DMS153 treated with DMSO at 0.1 percent for 48 hours (cell line): ENCODE measurements around the gene MED8.
"Not testable (repeated sequence)": the region's sequence is repeated elsewhere in the genome, so short reads cannot be mapped to it uniquely, and the experiment has no call there.

Experiments used
- DNase-seq: peaks from one replicate; lab custom pipeline; 2025; ENCODE audit not compliant: unreplicated experiment; lab: John Stamatoyannopoulos, UW

The MED8 gene

DNA sequence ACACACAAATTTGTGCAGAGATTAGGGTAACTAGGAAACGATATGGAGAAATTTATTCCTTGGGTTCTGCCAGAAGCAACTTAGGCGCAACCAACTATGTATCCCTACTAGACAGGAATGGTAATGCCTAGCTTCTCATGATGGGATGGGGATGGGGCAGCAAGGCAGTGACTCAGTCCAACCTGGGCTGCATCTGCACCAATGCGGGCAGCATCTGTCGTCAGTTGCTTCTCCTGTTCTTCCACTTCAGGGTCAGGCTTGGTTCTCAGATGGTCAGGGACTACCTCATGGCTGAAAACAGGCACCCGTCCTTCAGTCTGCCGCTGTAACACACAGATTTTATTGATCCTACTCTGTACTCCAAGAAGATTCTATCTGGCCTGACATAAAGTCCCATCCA, 2.9 kb downstream of the MED8 start:
- DNase-seq: no peak

GRCh38 chr1:43383449-43383848, 6.2 kb downstream of the MED8 start:
- no peak for DNase-seq

DNA sequence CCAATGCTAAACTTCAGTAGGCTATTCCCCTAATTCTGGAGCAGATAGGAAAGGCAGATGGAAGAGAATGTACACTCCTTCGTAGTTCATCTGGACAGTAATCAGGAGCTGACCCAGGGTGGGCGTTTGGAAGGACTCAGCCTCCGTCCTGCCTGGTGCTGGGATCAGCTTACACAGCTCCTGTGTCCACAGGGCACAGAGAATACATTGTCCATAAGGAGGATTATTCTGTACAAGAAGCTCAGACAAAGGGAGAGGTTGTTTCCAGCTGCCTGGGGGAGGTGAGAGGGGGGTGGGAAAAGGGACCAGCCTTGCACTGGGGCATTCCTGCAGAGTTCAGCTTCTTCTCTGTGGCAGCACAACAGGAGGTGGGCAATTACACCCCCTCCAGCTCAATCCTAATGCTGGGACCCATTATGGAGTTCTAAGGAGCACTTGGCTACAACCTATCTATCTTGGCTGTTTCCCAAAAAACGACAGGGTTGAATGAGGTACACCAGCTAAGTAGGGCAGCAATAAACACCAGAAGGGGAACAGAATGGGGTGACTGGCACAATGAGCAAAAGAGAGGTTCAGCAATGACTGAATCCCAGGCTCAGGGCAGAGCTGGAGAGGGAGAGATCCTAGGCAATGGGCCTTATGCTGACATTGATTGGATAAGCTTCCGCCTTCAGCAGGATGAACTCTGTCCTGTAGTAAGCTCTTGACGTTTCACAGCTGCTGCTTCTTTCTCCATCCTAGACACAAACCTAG, 7.4 kb downstream of the MED8 start:
- no peak for DNase-seq

- no peak for DNase-seq
These were observed 8.0 kb downstream of the MED8 start for GRCh38 chr1:43381612-43382011.

GRCh38 chr1:43379476-43379875, 10.1 kb downstream of the MED8 start:
- DNase-seq: no peak

DNA sequence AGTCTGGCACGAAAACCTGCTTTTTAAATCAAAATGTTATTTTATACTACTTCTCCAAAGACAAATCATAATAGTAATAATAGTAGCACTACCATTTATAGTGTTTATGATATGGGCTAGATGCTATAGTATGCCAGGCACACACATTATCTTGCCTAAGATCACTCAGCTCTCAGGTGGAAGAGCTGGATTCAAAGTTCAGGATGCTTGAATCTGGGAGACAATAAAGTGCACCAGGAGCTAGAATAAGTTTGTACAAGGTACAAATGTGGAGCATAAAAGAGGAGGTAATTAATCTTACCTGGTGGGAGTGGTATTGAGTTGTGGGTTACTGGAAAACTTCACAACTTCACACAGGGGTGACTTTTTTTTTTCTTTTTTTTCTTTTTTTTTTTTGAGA, 11.8 kb downstream of the MED8 start:
- DNase-seq: no peak

- DNase-seq: no peak
These were observed 12.8 kb downstream of the MED8 start for GRCh38 chr1:43376723-43377235.

DNA sequence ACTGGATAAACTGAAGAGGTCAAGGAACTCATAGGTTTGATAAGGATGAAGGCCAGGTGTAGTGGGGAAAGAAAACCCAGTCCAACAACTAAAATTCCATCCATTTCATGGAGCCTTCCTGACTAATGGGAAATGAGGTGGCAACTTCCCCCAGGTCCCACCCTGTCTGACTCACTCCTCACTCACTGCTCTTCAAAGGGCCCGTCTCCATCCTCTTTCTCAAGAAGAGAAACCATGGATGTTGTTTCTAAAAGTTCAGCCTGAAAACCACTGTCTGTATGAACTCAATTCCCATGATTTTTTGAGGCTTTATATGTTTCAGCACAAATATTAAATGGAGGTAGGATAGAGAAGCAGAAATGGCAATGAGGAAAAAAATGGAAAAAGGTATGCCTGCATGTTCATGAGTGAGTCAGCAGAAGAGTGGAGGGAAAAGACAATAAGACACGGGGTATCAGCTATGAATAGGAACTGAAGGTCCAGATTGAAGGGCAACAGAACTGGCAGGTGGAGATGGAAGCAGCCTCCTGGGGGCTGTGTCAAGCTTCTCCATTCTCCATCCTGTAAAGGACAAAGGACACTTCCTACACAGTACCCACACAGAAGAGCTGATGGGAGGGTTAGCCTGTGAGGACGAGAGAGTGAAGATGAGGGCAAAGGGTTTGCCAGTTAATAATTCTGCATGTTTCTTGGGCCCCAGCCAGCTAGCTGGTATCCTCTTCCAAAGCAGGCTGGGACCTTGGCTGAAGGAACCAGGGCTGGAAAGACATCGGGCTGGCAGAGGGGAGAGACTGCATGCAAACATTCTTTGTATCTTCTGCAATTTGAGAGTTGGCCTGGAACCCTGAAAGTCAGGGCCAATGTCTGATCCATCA, 16.3 kb downstream of the MED8 start:
- DNase-seq: no peak

DNA sequence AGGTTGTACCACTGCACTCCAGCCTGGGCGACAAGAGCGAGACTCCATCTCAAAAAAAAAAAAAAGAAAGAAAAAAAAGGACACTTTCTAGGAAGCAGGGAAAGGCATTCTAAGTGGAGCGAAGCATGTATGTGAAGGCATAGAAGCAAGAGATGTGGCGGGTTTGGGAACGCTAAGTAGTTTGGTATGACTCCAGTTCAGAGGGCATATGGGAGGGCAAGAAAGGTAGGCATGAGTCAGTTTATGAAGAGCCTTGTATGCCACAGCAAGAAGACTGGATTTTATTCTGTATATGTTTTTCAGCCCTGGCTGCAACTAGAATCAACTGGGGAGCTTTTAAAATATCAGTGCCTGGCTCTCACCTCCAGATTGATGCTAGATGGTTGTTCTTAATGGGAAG, 17.4 kb downstream of the MED8 start:
- DNase-seq: no peak

GRCh38 chr1:43370564-43370963, 19.0 kb downstream of the MED8 start:
- DNase-seq: peak; percentile 6

GRCh38 chr1:43369779-43370178, 19.8 kb downstream of the MED8 start:
- DNase-seq: not testable (repeated sequence)

- no peak for DNase-seq
These were observed 21.0 kb downstream of the MED8 start for GRCh38 chr1:43368646-43369020.

DNA sequence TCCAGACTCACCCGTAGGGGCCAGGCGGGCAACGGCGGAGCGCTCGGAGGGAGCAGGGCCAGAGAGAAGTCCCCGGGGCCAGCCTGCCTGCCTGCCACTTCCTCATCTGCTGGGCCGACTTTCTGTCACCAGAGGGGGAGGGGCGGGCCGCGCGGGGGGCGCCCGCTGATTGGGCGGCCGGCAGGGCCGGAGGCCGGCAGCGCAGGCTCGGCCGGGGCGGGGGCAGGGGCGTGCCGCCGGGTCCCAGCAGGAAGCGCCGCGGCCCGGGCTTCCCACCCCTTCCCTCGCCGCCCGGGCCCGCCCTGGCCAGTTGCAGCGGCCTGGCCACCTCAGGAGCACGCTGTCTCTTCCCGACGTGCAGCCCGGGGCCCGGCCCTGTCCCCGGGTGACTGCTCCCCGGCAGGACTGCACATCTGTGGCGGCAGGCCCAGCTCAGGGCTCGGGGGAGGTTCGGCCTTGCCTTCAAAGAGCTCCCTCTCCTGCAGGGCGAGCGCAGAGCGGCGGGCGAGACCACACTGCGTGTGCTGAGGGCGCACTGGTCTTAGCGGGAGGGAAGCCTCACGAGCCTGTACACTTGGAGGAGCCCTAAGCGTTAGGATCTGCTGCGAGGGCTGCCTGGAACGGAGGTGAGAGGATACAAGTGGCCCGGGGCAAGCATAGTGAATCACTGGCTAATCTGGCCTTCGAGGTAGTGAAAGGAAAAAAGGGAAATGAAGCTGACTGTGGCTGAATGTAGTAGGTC, 21.5 kb downstream of the MED8 start, which contains the start of gene ELOVL1:
Gene ELOVL1 (minus strand): TSS at position 108 of the 742 bp plus-strand sequence. CDS start 2,402 bp downstream, outside the sequence.
- DNase-seq: peak; percentile 83

DNA sequence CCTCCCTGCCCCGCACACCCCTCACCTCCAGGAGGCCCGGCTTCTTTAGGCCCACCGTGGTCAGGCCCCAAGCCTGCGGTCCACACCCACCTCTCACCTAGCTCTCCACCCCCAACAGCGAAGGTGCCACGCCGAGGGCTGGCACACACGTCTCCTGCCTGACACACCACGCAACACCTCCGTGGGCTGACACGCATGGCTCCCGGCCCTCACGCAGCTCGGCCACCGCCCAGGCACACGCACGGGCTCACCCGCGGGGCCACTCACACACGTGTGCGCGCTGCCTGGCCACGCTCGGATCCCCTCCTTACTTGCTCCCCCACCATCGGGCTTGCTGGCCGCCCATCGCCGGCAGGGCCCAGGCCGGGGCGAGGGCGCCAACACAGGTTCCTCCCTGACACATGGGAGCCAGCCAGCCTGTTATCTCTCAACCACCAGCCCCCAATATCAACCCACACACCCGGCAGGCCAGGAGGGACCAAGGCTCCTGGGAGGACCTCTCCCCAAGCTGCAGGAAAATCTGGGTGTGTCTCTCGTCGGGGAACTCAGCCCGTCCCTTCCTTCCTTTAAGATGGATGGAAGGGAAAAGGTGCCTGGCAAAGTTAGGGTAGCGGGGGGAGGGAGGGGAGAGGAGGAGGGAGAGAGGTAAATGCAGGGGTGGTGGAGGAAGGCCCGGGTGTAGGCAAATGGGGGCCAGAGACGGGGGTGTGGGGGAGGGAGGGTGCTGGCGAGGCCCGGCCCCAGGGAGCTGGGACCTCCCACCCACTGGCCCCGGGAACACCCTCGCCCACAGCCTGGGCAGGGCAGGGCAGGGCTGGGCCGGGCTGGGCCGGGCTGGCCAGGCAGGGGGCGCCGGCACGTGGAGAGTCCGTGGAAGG, 22.3 kb downstream of the MED8 start:
- no peak for DNase-seq

GRCh38 chr1:43366601-43367025, 23.0 kb downstream of the MED8 start:
- no peak for DNase-seq

DNA sequence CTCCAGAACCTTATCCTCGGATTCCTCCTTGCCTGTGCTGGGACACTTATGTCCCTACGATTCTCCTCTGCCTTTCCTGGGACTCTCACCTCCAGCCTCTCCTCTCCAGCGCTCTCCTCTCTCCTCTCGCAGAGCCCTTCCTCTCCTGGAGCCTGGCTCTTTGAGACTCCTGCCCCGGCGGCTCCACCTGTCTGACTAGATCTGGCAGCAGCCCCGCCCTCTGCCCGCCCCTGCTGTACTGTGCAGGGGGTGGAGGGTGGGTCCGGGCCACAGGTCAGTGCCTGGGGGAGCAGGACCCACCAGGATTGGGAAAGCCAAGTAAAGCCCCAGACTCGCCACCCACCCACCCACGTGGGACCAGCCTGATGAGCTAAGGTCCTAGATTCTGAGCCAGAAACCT, 23.4 kb downstream of the MED8 start:
- peak; percentile 12 for DNase-seq

DNA sequence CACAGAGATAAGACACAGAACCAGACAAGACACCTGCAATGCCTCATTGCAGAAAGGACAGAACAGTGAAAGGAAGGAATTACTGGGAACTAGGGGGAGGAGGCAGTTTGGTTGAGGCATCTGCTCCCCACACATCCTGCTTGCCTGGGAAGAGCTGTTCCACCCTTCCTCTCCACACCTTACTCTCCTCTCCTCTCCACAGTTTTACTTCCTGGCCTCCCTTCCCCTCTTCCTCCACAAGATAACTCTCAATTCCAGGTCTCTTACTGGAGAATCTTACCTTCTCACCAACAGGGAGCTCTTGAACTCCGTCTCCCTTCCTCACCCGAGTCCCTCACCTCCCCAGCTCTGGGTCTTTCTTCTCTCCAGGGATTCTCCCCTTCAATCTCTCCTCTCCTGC, 23.9 kb downstream of the MED8 start:
- DNase-seq: no peak

DNA sequence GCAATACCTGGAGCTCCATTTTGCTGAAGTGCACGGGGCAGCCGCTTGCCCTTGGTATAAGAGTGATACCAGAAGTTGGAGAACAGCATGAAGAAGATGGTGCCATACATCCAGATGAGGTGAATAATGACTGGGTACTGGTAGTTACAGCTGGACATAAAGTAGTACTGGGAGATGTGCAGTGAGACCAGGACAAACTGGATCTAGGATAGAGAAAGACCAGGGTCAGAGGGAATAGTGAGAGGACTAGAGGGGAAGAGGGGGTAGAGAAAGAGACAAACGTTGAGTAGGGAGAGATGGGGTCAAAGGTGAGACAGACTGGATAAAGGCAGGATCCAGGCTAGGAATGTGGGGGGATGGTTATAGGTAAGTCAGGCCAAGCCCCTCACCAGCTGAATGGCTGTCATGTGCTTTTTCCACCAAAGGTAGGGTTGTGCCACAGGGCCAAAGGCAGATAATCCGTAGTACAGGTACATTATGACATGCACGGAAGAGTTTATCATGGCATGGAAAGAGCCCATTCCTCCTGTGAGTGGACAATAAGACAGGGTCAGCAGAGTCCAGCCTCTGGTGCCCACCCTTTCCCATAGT, 25.6 kb downstream of the MED8 start:
- DNase-seq: no peak

DNA sequence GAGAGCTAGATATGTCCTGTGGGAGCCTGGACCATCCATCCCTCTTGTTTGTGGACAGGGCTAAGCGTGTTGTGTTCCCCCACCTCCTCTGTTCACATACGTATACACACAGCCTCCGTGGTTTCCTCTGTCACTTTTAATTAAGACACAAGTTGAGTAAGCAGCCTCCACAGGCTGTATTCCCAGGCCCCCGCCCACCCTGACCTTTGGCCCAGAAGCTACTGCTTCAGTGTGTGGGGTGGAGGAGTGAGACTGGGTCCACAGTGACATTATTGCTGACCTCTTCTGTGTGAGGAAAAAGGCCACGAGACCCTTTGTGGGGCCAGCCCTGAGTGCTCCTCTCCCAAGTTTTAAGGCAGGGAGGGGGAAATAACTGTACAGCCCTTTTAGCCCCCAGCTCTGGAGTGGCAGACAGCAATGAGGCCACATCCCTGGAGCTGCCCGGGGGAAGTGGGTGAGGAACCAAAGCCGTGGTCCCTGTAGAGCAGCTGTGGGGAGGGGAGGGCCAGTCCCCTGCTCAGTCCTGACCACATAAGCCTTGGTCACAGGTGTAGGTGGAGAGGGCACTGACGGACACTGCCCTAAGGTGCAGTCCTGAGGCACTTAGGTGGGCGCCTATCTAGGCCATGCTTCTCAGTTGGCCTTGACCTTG, 26.2 kb downstream of the MED8 start:
- DNase-seq: no peak
